GM19099 (cell line): ENCODE data around the gene NTN1.

ENCODE experiments used
- POLR2A ChIP-seq: IDR thresholded peaks from 3 replicates; pipeline ENCODE4 v1.6.1; 2011; ENCODE audit warnings: low read depth; ENCODE audit not compliant: insufficient read length; ENCODE audit errors: extremely low read depth

The NTN1 gene

GRCh38 chr17:9237053-9237410 is 215.7 kb downstream of the NTN1 start:
- no peak for TF ChIP-seq POLR2A

DNA sequence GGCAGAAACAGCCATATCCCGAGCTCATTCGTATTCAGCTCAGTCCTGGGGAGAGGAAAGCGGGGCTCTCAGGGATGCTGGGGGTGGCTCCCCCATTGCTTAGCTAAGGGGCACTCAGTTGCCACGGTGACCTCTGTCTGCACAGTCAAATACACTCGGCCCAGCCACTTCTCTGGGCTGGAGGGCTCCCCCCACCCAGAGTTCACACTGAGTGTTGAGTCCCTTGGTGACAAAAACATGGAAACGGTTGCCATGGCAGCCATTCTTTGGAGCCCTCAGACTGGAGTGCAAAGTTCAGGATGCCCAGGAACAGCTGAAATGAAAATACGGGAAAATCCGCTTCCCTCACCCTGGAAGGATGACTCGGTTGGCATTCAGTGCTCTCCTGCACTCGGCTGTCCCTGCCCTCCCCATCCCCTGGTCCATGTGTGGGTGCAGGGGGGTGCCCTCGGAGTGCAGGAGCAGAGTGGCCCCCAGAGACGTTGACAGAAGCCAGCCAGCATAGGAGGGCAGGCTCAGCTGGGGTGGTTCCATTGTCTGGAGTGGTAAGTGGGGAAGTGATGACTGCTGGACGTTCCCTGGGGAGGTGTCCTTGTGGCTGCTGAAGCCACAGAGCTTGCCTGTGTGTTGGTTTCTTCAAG is 216.5 kb downstream of the NTN1 start:
- TF ChIP-seq POLR2A = no peak

GRCh38 chr17:9238340-9239245 is 217.3 kb downstream of the NTN1 start:
- TF ChIP-seq POLR2A = no peak

DNA sequence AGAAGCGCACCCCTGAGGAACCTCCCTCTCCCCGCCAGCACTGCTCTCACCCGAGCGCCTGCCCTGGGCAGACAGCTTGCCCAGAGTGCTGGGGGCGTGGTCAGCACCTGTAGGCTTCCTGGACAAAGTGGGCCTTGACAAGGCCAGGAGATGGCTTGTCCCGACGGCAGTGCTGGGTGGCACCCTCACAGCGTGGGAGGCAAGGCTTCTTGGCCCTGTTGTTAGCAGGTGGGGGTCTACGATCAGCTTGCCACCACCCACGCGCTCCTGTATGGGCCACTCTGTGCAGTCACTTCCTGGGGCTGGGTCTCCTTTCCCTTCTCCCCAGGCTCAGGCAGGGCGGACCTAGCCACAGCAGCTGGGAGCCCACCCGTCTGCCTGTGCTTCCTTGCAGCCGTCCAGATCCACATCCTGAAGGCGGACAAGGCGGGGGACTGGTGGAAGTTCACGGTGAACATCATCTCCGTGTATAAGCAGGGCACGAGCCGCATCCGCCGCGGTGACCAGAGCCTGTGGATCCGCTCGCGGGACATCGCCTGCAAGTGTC is 218.0 kb downstream of the NTN1 start:
- no peak for TF ChIP-seq POLR2A

DNA sequence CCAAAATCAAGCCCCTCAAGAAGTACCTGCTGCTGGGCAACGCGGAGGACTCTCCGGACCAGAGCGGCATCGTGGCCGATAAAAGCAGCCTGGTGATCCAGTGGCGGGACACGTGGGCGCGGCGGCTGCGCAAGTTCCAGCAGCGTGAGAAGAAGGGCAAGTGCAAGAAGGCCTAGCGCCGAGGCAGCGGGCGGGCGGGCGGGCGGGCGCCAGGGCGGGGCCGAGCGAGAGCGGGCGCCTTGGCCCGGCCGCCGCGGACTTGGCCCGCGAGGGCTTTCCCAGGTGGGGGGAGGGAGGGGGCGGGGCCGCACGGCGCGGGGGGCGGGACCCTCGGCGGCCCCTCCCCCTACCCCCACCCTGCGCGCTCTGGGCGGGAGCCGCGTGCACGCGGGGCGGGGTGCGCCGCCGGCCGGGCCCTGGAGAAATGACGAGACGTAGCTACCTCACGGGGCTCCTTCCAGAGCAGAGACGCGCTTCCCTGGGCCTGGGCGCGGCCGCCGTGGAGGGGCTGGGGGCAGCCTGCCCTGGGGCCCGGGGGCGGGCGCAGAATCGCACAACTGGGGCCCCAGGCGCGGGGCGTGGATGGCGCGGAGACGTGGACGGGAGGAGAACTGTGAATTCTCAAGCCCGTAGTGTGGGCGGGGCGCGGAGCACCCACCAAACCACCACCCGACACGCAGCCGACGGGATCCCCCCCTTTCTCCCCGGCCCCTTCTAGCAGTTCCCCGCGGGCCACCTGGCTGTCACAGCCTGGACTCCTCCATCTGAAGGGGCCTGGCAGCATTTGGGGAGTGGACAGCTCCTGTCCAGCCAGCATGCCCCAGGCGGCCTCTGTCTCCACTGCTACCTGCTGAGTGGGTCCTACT is 218.7 kb downstream of the NTN1 start:
- TF ChIP-seq POLR2A = no peak

DNA sequence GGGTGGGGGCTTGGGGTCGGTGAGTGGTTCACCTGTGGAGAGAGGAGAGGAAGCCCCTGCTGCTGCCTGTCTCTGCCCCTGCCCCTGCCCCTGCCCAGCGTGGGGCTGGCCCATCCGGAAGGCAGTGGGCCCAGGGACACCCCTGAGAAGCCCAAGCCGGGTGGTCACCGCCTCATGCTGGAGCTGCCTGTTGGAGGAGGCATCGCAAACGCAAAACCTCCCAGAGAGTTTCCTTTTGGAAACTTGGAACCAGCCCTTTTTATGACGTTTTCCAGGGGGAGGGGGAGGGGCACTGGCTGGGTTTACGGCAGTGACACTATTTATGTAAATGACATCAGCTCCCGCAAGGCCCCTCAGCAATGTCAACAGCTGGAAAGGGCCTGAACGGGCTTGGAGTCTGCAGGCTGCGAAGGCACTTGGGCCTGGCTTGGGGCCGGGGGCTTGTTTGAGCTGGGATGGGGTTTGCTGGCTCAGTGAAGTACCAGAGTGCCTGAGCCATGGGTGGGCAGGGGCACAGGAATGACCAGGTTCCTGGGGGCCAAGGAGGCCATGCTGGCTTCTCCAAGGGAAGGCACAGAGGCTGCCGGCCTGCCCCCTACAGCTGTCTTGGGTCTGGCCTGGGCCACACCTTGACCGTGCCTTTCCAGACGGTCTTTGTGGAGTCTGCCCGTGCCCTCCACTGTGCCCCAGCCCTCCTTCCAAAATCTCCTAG is 219.5 kb downstream of the NTN1 start:
- TF ChIP-seq POLR2A = no peak

GRCh38 chr17:9241371-9241712 is 220.0 kb downstream of the NTN1 start:
- no peak for TF ChIP-seq POLR2A

DNA sequence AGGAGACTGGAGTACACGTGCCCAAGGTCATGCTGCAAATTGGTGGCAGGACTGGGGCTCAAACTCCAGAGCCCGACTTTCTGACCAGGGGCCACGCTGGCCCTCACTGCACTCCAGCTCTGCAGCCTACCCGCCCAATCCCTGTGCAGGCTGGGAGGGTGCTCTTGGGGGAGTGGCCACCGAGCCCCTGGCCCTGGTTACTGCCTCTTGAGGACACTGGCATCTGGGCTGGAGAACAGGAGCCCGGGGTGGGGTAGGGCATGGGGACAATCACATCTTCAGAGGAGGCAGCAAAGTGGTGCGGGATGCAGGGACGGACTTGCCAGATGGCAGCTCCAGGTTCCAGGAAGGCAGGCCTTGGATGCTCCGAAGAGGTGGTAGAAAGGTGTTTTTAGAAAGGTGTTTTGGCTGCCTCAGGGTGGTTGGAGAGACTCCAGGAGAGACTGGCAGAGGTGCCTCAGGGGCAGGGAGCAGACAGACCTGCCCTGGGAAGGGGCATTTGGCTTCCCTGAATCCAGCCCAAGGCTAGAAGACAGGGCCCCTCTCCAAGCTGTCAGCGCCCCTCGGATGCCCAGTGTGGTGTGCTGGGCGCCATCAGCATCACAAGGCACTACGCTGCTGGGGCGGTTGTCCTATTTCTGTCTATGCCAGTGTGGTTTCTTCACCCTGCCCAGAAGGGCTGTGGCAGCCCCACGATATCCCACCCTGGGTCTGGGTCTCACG is 220.6 kb downstream of the NTN1 start:
- TF ChIP-seq POLR2A = no peak

DNA sequence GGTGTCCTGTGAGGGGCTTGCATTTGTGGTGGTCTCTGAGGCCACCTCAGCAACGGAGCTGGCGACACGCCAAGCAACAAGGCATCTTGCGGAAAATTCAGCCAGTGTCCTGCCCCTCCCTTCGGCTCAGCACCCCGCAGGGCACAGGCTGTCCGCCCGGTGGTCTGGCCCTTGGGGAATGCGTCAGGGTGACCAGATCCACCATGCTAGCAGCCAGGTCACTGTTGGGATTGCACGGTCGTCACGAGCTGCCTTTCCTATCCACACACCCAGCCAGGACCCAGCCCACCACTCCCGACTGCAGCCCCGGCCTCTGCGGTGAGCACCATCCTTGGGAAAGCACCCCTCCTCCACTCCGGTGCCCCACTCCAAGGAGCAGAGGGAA is 221.2 kb downstream of the NTN1 start:
- TF ChIP-seq POLR2A = no peak

DNA sequence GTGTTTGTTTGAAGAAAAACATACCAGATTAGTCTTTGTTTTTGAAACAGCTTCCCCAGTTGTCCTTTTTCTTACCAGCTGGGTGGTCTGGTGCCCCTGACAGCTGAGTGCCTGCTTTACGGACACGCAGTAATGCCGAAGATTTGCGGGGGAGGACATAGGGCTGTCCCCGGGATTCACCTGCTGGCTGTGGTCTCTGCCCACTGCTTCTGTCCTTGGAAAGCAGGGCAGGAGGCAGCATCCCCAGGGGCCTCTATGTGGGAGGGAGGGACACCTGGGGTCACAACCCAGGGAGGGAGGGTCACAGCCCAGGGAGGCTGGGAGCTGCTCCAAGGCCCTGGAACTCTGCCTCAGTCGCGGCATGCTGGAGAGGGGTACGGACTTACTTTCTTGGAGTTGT is 221.7 kb downstream of the NTN1 start:
- TF ChIP-seq POLR2A = no peak

- TF ChIP-seq POLR2A = no peak
Observed at GRCh38 chr17:9244066-9245052, 223.0 kb downstream of the NTN1 start.

GRCh38 chr17:9247401-9247938 is 226.2 kb downstream of the NTN1 start:
- TF ChIP-seq POLR2A = no peak
